Spleen (tissue), 11 donors: ENCODE measurements around the gene LDHAL6A. TPM values are rescaled to one million over a fixed set of nuclear protein-coding genes. Genes with fewer than 3 reads are reported as not detected.

Source experiments
- DNase-seq: peaks from one replicate; pipeline ENCODE4 v3.0.0-alpha.2; 2020
- H3K27ac ChIP-seq, 8 donors: fragments of 200-600 bp; sonication (generic) in 7 of 8; 1 replicate in 4 of 8; 2 replicates in 4 of 8; pipeline versions ENCODE4 v1.5.0 to v1.8.0; 2016 to 2021; ENCODE audit warnings: inconsistent platforms in 4 of 8, mild to moderate bottlenecking in 4 of 8, moderate library complexity in 1 of 8
- H3K27me3 ChIP-seq, 7 donors: fragments of 200-600 bp; sonication (generic) in 6 of 7; replicated peaks in 1 of 7; 1 replicate in 4 of 7; 2 replicates in 3 of 7; pipeline versions ENCODE4 v1.5.0 to v1.8.0; 2016 to 2021; ENCODE audit warnings: inconsistent platforms in 3 of 7, mild to moderate bottlenecking in 1 of 7
- H3K36me3 ChIP-seq, 6 donors: fragments of 200-600 bp; sonication (generic) in 5 of 6; 1 replicate in 4 of 6; 2 replicates in 2 of 6; pipeline versions ENCODE4 v1.5.0 to v1.8.0; 2016 to 2021; ENCODE audit warnings: inconsistent platforms in 2 of 6
- H3K4me1 ChIP-seq, 6 donors: fragments of 200-600 bp; sonication (generic) in 5 of 6; 1 replicate in 3 of 6; 2 replicates in 3 of 6; pipeline versions ENCODE4 v1.5.0 to v1.8.0; 2016 to 2021; ENCODE audit warnings: inconsistent platforms in 3 of 6
- H3K4me3 ChIP-seq, 8 donors: fragments of 200-600 bp; sonication (generic) in 7 of 8; 1 replicate in 4 of 8; 2 replicates in 4 of 8; pipeline versions ENCODE4 v1.5.0 to v1.8.0; 2016 to 2021; ENCODE audit warnings: inconsistent platforms in 4 of 8, mild to moderate bottlenecking in 4 of 8, moderate library complexity in 2 of 8
- H3K9me3 ChIP-seq, 8 donors: fragments of 200-600 bp; sonication (generic) in 7 of 8; 1 replicate in 4 of 8; 2 replicates in 4 of 8; pipeline versions ENCODE4 v1.5.0 to v1.8.0; 2016 to 2021; ENCODE audit warnings: inconsistent platforms in 4 of 8
- POLR2A ChIP-seq, 3 donors: fragments of 450-650 bp; IDR thresholded peaks; one replicate each; pipeline ENCODE4 v1.5.1; 2017; ENCODE audit warnings: antibody characterized with exemption in 3 of 3, mild to moderate bottlenecking in 1 of 3
- POLR2AphosphoS5 ChIP-seq, 3 donors: sonication (generic); formaldehyde crosslinking; IDR thresholded peaks; one replicate each; pipeline ENCODE4 v1.5.1; 2017; ENCODE audit warnings: antibody characterized with exemption in 3 of 3
- WGBS, 5 donors: extraction: QIAGEN DNeasy Blood & Tissue Kit in 3 of 5; methylation state at CpG; one replicate each; pipeline versions ENCODE4 v1.1.5 to v1.1.7; 2013 to 2018; 5-methylcytosine and 5-hydroxymethylcytosine counted together
- intact Hi-C: fragments of 100-400 bp; cut with DNase I; formaldehyde crosslinking; loops from one replicate; pipeline ENCODE4 v1.15.0; 2023; ENCODE audit warnings: low total_unique reads
- polyA plus RNA-seq, 3 donors: library from polyadenylated mRNA; stranded (reverse); fragments of 200-250 nt; gene quantifications; one replicate each; pipeline ENCODE4 v1.2.1, GENCODE V29; 2013
- total RNA-seq, 7 donors: library from RNA; depleted of rRNA in 3 of 7; stranded (reverse); fragments of >200 nt in 3 of 7; fragmentation: NEBNext Ultra II Directional in 4 of 7; extraction: Animal tissue kit (Norgen Biotek cat#: 25700) in 4 of 7; gene quantifications; one replicate each; pipeline versions ENCODE4 v1.1.0 to v1.2.1, GENCODE V29; 2016 to 2021
- TF ChIP-seq, protein P1 (sequence below), 11 experiments: fragments of 200-600 bp in 7 of 11; fragments of 450-650 bp in 4 of 11; sonication (generic) in 4 of 11; IDR thresholded peaks in 8 of 11; conservative IDR thresholded peaks in 3 of 11; 1 replicate in 7 of 11; 2 replicates in 4 of 11; pipeline versions ENCODE4 v1.4.0 to v1.8.0; 2016 to 2021; ENCODE audit warnings: antibody characterized with exemption in 11 of 11, inconsistent platforms in 4 of 11, mild to moderate bottlenecking in 1 of 11
- donor health status: healthy with polysubstance abuse.
- donor health status: DM: no; HTN: no; CAD: no; lungs with moderate emphysema.
- donor health status: DM: no; HTN: no; CAD: no.
- donor health status: Bipolar disorder and iron deficiency.
- donor health status: healthy.
- donor health status: DM: no; HTN: no; CAD: no.
- donor health status: DM: yes; HTN: yes; CAD: no.

Gene LDHAL6A
- total and polyA plus RNA-seq, 10 donors: 0.02 TPM; not detected in 9

DNA sequence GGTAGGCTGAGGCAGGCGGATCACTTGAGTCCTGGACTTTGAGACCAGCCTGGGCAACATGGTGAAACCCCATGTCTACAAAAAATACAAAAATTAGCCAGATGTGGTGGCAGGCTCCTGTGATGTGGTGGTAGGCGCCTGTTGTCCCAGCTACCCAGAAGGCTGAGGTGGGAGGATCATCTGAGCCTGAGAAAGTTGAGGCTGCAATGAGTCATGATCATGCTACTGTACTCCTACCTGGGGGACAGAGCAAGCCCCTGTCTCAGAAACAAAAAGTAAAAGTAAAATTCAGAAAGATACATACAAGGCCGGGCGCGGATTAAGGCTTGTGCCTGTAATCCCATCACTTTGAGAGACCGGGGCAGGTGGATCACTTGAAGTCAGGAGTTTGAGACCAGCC lies 6.3 kb downstream of the LDHAL6A start:
- H3K27ac ChIP-seq: no peak overlapping the region
- WGBS, 5 donors: 92 to 100% (median 96%) methylated on average over 6 of the region's 6 CpGs
- TF ChIP-seq POLR2A (IDR thresholded peaks at IDR 0.05) (no peak), POLR2AphosphoS5 (IDR thresholded peaks at IDR 0.05) (no peak)
- TF ChIP-seq, protein P1, sequence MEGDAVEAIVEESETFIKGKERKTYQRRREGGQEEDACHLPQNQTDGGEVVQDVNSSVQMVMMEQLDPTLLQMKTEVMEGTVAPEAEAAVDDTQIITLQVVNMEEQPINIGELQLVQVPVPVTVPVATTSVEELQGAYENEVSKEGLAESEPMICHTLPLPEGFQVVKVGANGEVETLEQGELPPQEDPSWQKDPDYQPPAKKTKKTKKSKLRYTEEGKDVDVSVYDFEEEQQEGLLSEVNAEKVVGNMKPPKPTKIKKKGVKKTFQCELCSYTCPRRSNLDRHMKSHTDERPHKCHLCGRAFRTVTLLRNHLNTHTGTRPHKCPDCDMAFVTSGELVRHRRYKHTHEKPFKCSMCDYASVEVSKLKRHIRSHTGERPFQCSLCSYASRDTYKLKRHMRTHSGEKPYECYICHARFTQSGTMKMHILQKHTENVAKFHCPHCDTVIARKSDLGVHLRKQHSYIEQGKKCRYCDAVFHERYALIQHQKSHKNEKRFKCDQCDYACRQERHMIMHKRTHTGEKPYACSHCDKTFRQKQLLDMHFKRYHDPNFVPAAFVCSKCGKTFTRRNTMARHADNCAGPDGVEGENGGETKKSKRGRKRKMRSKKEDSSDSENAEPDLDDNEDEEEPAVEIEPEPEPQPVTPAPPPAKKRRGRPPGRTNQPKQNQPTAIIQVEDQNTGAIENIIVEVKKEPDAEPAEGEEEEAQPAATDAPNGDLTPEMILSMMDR (IDR thresholded peaks at IDR 0.05 in 8 of 11, conservative IDR thresholded peaks at IDR 0.05 in 3 of 11): no peak
- H3K36me3 ChIP-seq: no peaks in the 10 kb centered on the region
- intact Hi-C loops: no loop called here
- no peak for DNase-seq
- no peaks in the 10 kb centered on the region for H3K4me1 ChIP-seq
- H3K27me3 ChIP-seq: no peaks in the 10 kb centered on the region
- no peak overlapping the region for H3K4me3 ChIP-seq
- no peaks in the 10 kb centered on the region for H3K9me3 ChIP-seq

DNA sequence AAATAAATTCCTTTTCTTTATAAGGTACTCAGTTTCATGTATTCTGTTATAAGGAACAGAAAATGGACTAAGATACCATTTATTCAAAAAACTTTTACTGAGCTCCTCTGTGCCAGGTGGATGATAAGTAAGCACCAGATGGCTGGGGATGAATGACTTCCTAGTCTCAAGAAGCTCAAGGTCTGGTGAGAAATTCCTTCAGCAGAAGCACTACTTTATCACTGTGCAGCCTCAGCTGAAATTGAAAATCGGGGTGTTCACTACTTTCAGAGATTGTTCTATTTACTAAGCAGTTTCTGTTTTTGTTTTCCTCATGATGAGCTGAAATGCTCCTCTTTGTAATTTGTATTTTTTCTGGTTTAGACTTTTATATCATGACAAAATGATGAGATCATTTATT lies 7.8 kb downstream of the LDHAL6A start:
- no peaks in the 10 kb centered on the region for H3K27me3 ChIP-seq
- intact Hi-C loops: no loop called here
- no peak overlapping the region for H3K27ac ChIP-seq
- H3K9me3 ChIP-seq: no peaks in the 10 kb centered on the region
- 56 to 79% (median 76%) methylated on average over 1 of the region's 1 CpG for WGBS, 5 donors
- no peak overlapping the region for H3K4me3 ChIP-seq
- no peaks in the 10 kb centered on the region for H3K36me3 ChIP-seq
- no peak for TF ChIP-seq POLR2AphosphoS5 (IDR thresholded peaks at IDR 0.05)
- no peak for TF ChIP-seq POLR2A (IDR thresholded peaks at IDR 0.05)
- TF ChIP-seq, protein P1 (IDR thresholded peaks at IDR 0.05 in 8 of 11, conservative IDR thresholded peaks at IDR 0.05 in 3 of 11): no peak
- H3K4me1 ChIP-seq: no peaks in the 10 kb centered on the region
- no peak for DNase-seq

DNA sequence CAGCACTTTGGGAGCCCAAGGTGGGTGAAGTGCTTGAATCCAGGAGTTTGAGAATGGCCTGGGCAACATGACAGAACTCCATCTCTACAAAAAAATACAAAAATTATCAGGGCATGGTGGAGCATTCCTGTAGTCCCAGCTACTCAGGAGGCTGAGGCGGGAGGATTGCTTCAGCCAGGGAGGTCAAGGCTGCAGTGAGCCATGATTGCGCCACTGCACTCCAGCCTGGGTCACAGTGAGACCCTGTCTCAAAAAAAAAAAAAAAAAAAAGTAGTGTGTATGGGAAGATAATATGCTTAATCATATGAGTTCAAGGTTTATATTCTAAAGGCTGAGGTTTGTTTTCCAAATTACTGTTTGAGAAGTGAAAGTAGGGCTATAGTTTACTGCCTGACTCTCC lies 10.7 kb downstream of the LDHAL6A start:
- peaks cover 0 to 14% (median 0%) of the 10 kb centered on the region in 6 donors for H3K36me3 ChIP-seq
- intact Hi-C loops: no loop called here
- H3K27me3 ChIP-seq: no peaks in the 10 kb centered on the region
- H3K4me1 ChIP-seq: no peaks in the 10 kb centered on the region
- DNase-seq: no peak
- H3K9me3 ChIP-seq: no peaks in the 10 kb centered on the region
- TF ChIP-seq POLR2AphosphoS5 (IDR thresholded peaks at IDR 0.05): no peak
- TF ChIP-seq POLR2A (IDR thresholded peaks at IDR 0.05): no peak
- TF ChIP-seq, protein P1 (IDR thresholded peaks at IDR 0.05 in 8 of 11, conservative IDR thresholded peaks at IDR 0.05 in 3 of 11): no peak
- no peak overlapping the region for H3K27ac ChIP-seq
- H3K4me3 ChIP-seq: no peak overlapping the region
- WGBS, 5 donors: 91 to 100% (median 96%) methylated on average over 2 of the region's 2 CpGs

DNA sequence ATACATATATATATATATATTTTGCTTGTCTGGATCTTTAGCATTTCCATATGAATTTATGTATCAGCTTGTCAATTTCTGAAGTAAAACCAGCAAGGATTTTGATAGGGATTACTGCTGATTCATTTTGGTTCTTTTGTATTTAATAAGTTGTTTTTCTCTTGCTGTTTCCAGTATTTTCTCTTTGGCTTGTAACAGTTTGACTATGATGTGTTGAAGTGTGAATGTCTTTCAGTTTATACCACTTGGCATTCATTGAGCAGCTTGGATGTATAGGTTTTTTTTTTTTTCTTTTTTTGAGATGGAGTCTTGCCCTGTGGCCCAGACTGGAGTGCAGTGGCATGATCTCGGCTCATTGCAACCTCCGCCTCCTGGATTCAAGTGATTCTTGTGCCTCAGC lies 12.4 kb downstream of the LDHAL6A start:
- no peak for TF ChIP-seq POLR2AphosphoS5 (IDR thresholded peaks at IDR 0.05)
- no peak for TF ChIP-seq POLR2A (IDR thresholded peaks at IDR 0.05)
- TF ChIP-seq, protein P1 (IDR thresholded peaks at IDR 0.05 in 8 of 11, conservative IDR thresholded peaks at IDR 0.05 in 3 of 11): no peak
- Histone ChIP-seq H3K4me1 (no peaks in the 10 kb centered on the region), H3K9me3 (no peaks in the 10 kb centered on the region), H3K27me3 (no peaks in the 10 kb centered on the region), H3K27ac (no peak overlapping the region), H3K36me3 (peaks cover 0 to 23% (median 0%) of the 10 kb centered on the region in 6 donors), H3K4me3 (no peak overlapping the region)
- no peak for DNase-seq
- intact Hi-C loops: no loop called here
- WGBS, 5 donors: 95 to 100% (median 97%) methylated on average over 2 of the region's 2 CpGs
